Measurements from ENCODE around the gene PSME3IP1.
A peak's percentile ranks its signal among the peaks of the same experiment; 100 is the strongest.

Gene PSME3IP1

DNA sequence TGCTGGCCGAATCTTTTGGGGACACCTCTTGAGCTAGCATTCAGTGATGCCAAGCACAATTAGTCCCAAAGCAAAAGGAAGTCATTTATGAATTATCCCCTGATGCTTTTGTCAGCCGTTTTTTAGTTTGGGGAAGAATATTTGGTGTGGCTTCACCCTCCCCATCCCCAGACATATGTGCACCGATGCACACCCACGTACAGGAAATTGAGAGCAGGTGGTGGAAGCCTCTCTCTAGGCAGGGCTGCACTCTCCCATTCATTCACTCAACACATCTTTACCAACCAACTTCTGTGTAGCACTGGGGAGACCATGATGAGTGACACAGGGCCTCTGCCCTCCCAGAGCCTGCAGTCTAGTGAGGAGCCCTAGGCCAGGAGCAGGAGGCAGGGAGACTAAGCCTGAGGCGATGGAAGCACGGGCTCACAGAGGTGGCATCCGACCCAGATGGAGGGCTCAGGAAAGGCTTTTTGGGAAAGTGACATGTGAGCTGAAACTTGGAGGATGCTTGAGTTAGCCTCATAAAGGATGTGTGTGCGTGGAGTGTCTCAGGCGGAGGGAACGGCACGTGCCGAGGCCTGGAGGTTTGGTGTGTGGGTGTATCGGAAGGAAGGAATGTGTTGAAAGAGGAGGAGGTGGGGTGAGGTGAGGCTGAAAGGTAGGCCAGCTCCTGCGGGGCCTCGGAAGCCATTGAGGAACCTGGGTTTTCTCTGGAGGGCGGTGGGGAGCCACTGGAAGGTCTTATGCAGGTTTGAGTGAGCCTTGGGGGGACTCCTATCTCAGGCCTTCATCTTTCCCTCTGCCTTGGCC, 43.8 kb downstream of the PSME3IP1 start:
- DNase-seq: no peak

- DNase-seq: no peak
These were observed 44.7 kb downstream of the PSME3IP1 start for GRCh38 chr16:57140931-57141668.

DNA sequence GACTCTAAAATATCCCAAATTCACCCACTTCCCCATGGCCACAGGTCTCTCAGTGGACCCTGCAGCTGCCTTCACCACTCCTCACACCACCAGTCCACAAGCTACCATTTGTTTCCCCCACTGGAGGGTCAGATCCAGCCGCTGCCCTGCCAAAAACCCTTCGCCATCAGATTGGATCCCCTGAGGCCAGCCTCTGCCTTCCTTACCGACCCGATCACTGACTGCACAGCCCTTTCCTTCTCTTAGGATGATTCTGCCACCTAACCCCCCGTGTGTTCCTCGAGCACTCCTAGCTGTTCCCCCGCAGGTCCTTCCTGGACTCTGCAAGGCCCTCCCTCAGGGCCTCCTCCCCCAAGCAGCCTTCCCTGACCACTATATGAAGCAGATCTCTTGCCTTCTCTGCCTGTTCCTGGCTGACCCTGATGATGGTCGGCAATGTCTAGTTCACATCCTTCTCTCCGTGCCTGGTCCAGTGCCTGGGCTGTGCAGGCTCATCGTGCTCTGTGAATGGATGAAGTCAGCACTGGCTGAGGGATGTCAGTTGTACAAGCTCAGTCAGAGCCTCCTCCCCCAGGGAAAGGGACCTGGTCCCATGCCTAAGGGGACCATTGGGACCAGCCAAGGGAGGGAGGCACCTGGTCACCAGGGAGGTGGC, 47.4 kb downstream of the PSME3IP1 start:
- no peak for DNase-seq

DNA sequence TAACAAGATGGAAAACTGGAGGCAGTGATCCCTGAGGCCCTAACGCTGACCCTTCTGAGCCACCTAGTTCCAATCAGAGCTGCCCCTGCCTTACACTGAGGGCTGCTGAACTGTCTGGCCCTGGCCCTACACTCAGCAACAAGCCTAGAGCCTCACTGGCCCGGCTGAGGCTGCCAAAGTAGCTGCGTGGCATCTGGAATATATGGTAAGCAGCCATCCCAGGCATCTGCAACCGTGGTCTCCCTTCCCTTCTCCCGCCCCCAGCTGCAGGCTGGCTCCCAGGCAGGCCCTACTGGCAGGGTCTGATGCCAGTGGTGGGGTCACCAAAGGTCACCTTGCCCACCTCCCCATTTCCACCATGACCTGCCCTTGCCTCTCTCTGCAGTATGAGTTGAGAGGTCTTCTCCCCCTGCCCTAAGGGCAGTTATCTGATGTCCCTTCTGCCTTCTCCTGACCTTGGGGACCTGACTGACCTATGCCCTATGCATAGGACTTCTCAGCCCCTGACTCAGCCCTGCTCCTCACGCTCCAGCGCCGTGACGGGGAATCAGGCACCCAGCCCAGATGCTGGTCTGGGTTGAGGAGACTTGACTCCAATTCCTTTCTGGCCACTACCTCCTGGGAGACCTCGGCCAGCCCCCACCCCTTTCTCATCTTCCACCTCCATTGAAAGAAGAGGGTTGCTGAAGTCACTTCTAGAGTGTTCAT, 48.1 kb downstream of the PSME3IP1 start:
- no peak for DNase-seq

GRCh38 chr16:57137043-57137442, 48.8 kb downstream of the PSME3IP1 start:
- no peak for DNase-seq

- DNase-seq: no peak
These were observed 50.9 kb downstream of the PSME3IP1 start for GRCh38 chr16:57134982-57135381.

DNA sequence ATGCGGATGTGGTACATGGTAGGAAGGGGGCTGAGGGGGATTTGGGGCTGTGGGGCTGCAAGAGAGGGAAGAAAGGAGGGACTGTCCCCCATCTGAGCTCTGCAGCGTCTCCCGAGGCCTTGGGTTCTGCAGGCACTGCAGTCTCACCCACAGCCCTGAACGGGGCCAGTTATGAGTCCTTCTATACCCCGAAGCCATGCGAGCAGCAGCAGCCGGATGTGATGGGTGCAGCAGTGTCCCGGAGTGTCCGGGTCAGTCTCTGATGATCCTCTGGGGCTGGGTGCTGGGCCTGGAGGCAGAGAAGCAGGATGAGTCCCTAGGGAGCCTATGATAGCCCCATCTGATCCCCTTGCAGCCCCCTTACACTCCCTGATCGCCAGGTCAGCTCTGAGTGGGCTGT, 52.0 kb downstream of the PSME3IP1 start:
- no peak for DNase-seq

- DNase-seq: no peak
These were observed 52.8 kb downstream of the PSME3IP1 start for GRCh38 chr16:57133031-57133430.

DNA sequence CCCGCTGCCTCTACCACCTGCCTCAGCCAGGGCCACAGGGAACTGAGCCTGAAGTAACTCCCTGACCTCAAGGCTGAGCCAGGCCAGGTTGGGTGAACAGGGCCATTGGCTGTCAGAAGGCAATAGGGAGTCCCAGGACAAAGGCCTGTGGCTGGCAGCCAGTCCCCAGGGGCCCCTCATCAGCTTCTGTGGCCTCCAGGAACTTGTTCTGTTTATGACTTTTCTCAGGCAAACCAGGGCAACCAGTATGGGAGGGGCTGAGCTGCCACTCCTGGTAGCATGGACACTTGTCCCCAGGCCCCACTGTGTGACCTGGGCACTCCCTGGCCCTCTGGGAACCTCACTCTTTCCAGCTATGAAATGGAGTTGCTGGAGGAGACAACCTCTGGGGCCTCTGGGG, 53.4 kb downstream of the PSME3IP1 start:
- peak; percentile 34 for DNase-seq

DNA sequence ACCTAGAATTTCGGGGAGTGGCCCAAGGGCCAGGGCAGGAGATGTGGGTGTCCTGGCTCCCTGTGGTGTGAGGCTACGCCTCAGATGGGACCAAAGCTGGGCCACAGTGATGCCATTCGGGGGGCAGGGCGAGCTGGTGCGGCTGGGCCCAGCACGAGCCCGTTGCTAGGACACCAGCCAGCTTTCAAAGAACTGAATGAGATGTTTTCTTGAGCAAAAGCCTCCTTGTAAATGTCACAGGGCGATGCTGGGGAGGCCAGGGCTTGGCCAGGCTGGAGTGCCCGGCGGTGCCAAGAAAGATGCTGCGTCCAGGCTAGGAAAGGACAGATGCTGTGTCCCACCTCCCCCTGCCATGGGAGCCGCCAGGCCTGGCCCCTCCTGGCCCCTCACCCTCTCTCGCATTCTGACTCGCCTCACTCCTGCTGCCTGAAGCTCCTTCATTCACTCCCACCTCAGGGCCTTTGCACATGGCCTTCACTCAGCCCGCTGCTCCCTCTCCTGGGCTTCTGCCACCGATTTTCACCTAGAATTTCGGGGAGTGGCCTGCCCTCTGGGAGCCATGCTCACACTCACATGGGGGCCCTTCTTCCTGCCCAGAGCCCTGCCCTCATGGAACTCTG, 54.4 kb downstream of the PSME3IP1 start:
- no peak for DNase-seq

DNA sequence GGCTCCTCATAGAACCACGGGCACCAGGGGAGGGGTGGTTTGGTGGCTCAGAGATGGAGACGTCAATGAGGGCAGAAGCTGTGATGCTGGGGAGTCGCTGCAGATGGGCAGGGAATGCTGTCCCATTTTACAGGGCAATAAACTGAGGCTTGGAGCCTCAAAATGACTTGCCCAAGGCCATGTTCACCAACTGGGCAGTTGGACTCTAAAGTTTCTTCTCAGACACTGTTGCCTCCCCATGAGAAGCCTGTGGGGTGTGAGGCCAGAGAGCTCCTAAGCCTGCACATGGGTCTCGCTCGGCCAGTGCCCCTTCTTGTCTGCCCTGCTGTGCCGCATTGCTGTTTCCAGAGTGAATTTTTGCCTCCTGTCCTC, 54.9 kb downstream of the PSME3IP1 start:
- DNase-seq: no peak

GRCh38 chr16:57128771-57129389, 57.0 kb downstream of the PSME3IP1 start:
- no peak for DNase-seq

- DNase-seq: no peak
These were observed 58.0 kb downstream of the PSME3IP1 start for GRCh38 chr16:57127836-57128235.

- no peak for DNase-seq
These were observed 58.6 kb downstream of the PSME3IP1 start for GRCh38 chr16:57127037-57127763.

- DNase-seq: no peak
These were observed 59.4 kb downstream of the PSME3IP1 start for GRCh38 chr16:57126411-57126810.

GRCh38 chr16:57125969-57126368, 59.9 kb downstream of the PSME3IP1 start:
- no peak for DNase-seq

- DNase-seq: no peak
These were observed 60.5 kb downstream of the PSME3IP1 start for GRCh38 chr16:57125376-57125775.

- DNase-seq: no peak
These were observed 61.7 kb downstream of the PSME3IP1 start for GRCh38 chr16:57123974-57124674.

DNA sequence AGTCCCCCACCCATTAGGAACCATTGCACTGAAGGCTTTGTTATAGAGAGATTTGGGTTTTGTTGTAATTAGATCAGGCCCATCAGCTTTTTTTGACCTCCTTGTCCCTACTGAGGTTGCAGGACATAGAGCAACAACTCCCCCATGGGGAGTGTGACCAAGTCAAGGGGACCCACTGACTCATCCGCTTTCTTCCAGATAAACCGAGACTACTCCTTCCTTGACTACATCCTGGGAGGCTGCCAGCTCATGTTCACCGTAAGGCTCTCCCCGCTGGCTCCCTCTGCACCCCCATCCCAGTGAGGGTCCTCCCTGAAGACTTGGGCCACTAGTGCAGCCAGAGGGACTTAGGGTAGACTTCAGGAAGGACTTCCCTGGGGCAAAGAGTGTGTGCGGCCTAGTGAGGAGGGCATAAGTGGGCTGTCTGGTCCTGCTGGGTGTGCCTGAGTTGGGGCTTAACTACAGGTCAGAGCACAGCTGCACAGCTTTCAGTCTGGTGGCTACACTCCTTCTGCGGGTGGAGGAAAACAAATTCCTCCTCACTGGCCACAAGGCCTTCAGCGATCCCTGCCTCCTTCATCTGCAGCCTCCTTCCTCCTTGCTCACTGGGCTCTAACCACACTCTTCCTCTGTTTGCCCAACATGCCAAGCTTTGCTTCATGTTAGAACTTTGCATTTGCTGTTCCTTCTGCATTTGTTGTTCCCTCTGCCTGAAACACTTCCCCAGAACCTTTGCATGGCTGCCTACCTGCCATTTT, 62.4 kb downstream of the PSME3IP1 start:
- peak; percentile 59 for DNase-seq

DNA sequence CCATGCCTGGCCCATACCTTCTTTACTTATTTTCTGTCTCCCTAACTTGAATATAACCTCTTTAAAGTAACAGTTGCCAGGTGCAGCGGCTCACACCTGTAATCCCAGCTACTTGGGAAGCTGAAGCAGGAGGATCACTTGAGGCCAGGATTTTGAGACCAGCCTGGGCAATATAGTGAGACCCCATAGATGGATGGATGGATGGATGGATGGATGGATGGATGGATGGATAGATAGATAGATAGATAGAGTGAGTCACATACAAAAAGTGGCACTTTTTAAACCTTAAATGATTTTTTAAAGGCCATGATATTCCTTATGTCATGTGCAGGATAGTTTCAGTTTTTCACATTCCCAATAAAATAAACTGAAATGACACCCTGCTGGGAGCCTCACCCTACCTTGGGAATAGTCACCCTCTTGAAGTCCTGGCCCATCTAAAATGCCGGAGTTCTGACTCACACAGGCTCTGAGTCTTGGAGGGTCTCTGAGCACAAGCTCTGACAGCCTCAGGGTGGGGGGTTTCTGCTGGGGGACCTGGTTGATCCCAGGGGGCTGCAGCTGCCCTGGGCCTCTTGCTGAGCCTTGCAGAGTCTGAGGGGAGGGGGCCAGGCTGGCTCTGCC, 67.3 kb downstream of the PSME3IP1 start:
- DNase-seq: no peak

Measured in GF-D8 (cell line).